ENCODE data around the gene VEGFA. TPM values are rescaled to one million over a fixed set of nuclear protein-coding genes. Genes with fewer than 3 reads are reported as not detected.

VEGFA gene
- total RNA-seq, 1 experiment from 2014 or later, result 112 TPM

DNA sequence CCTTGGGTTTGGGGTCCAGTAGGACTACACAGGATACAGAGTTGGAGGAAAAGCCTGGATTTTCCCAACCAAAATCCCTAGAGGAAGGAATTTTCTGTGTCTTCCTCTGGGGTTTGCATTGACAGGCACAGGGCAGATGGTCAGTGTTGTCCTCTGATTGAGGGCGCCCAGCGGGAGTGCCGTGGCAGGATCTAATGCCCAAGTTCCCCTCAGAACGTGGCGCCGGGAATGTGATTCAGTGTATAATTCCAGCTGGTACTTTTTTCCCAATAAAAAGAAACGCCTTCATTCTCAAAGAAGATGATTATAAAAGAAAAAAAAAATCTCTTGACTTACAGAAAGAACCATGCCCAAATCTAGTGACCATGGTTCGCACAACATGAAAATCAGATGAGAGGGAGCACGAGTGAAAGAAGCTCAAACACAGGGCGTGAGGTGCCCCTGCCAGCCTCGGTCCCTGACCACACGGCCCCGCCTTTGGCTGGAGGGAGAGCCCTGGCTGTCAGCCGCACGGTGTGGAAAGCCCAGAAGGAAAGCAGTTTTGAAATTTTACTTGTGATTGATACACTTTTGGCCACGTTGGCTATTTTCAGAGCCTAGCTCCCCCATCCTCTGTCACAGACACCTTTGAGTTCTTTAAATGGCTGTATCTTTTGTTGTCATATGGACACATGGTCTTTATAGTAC lies 31.6 kb downstream of the VEGFA start:
- no peak overlapping the region for H3K27ac ChIP-seq

DNA sequence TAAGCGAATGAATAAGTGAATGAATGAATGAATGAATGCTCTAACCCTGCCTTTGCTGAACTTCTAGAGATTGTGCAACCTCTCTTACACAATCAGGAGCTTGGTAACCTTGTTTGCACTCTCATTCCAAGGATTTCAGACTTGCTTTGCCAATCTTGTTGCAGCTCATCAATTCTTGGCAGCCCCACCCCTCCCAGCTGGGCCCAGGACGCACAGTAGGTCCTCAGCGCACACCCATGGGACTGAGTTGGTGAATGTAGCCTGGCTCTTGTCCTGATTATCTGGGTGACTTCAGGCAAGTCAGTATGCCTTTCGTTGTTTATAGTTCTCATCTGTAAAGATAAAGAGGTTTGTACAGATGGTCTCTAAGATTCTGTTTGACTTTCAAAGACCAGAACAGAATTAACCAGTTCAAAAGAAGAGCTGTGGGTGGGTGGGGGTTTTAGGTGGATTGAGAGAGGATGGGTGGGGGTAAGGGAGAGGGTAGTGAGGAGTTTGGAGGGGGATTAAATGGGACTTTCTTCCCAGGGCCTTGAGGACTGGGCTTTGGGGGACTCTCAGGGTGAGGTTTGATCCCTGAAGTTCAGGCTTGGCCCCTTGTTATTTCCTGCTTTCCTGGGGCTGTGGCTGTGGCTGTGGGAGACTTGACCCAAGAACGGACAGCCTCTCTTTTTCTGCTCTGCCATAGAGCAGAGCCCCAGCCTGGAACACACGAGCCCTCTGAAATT lies 33.2 kb downstream of the VEGFA start:
- no peaks in the 10 kb centered on the region for H3K9me2 ChIP-seq (ENCODE audit: insufficient read depth)
- no peaks in the 10 kb centered on the region for H3K9me3 ChIP-seq (ENCODE audit: insufficient read depth, low read depth)
- H4K20me1 ChIP-seq (ENCODE audit: insufficient read depth), result no peaks in the 10 kb centered on the region
- no peak overlapping the region for H3K4me3 ChIP-seq
- no peaks in the 10 kb centered on the region for H3K79me2 ChIP-seq (ENCODE audit: low read depth)
- BruUV-seq (replicated peaks), result no TSS peak
- peak overlapping the region; percentile 73 for H3K27ac ChIP-seq
- peak overlapping the region; percentile 67 for H3K4me2 ChIP-seq
- H3F3A ChIP-seq (ENCODE audit: insufficient read depth, low read depth), result peaks cover 61% of the 10 kb centered on the region
- H2AFZ ChIP-seq, result no peak overlapping the region
- H3K27me3 ChIP-seq (ENCODE audit: insufficient read depth, low read depth), result no peaks in the 10 kb centered on the region
- no peak for TF ChIP-seq EZH2 (IDR thresholded peaks at IDR 0.05; ENCODE audit: low read depth)
- TF ChIP-seq, protein P1, sequence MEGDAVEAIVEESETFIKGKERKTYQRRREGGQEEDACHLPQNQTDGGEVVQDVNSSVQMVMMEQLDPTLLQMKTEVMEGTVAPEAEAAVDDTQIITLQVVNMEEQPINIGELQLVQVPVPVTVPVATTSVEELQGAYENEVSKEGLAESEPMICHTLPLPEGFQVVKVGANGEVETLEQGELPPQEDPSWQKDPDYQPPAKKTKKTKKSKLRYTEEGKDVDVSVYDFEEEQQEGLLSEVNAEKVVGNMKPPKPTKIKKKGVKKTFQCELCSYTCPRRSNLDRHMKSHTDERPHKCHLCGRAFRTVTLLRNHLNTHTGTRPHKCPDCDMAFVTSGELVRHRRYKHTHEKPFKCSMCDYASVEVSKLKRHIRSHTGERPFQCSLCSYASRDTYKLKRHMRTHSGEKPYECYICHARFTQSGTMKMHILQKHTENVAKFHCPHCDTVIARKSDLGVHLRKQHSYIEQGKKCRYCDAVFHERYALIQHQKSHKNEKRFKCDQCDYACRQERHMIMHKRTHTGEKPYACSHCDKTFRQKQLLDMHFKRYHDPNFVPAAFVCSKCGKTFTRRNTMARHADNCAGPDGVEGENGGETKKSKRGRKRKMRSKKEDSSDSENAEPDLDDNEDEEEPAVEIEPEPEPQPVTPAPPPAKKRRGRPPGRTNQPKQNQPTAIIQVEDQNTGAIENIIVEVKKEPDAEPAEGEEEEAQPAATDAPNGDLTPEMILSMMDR (conservative IDR thresholded peaks at IDR 0.05), result no peak
- H3K36me3 ChIP-seq (ENCODE audit: low read depth), result no peaks in the 10 kb centered on the region
- peak in 1 of 2 experiments; percentile 59 for DNase-seq
- H3K4me1 ChIP-seq (replicated peaks; ENCODE audit: insufficient read depth), result peaks cover 85% of the 10 kb centered on the region
- POLR2A ChIA-PET (ENCODE audit: unreplicated experiment), result no interaction called here
- CTCF ChIA-PET, result no interaction called here
- intact Hi-C loops (cut with micrococcal nuclease; ENCODE audit: unreplicated experiment), result no loop called here

More for the DNA sequence above, 31.6 kb downstream of the VEGFA start:
- POLR2A ChIA-PET (ENCODE audit: unreplicated experiment), result interaction anchor here (0.6 kb wide), 1 partner anchor 418 kb away, joined by 4 read pairs; no protein-coding TSS in a partner anchor
- no peak overlapping the region for H3K4me2 ChIP-seq
- no peak overlapping the region for H2AFZ ChIP-seq
- no peaks in the 10 kb centered on the region for H3K9me2 ChIP-seq (ENCODE audit: insufficient read depth)
- H4K20me1 ChIP-seq (ENCODE audit: insufficient read depth), result no peaks in the 10 kb centered on the region
- peaks cover 46% of the 10 kb centered on the region for H3F3A ChIP-seq (ENCODE audit: insufficient read depth, low read depth)
- CTCF ChIA-PET, result no interaction called here
- H3K4me1 ChIP-seq (replicated peaks; ENCODE audit: insufficient read depth), result peaks cover 80% of the 10 kb centered on the region
- no peaks in the 10 kb centered on the region for H3K79me2 ChIP-seq (ENCODE audit: low read depth)
- BruUV-seq (replicated peaks), result no TSS peak
- intact Hi-C loops (cut with micrococcal nuclease; ENCODE audit: unreplicated experiment), result no loop called here
- TF ChIP-seq, protein P1 (conservative IDR thresholded peaks at IDR 0.05), result no peak
- TF ChIP-seq EZH2 (IDR thresholded peaks at IDR 0.05; ENCODE audit: low read depth), result no peak
- no peak for DNase-seq
- no peaks in the 10 kb centered on the region for H3K36me3 ChIP-seq (ENCODE audit: low read depth)
- H3K27me3 ChIP-seq (ENCODE audit: insufficient read depth, low read depth), result no peaks in the 10 kb centered on the region
- no peaks in the 10 kb centered on the region for H3K9me3 ChIP-seq (ENCODE audit: insufficient read depth, low read depth)
- H3K4me3 ChIP-seq, result no peak overlapping the region

DNA sequence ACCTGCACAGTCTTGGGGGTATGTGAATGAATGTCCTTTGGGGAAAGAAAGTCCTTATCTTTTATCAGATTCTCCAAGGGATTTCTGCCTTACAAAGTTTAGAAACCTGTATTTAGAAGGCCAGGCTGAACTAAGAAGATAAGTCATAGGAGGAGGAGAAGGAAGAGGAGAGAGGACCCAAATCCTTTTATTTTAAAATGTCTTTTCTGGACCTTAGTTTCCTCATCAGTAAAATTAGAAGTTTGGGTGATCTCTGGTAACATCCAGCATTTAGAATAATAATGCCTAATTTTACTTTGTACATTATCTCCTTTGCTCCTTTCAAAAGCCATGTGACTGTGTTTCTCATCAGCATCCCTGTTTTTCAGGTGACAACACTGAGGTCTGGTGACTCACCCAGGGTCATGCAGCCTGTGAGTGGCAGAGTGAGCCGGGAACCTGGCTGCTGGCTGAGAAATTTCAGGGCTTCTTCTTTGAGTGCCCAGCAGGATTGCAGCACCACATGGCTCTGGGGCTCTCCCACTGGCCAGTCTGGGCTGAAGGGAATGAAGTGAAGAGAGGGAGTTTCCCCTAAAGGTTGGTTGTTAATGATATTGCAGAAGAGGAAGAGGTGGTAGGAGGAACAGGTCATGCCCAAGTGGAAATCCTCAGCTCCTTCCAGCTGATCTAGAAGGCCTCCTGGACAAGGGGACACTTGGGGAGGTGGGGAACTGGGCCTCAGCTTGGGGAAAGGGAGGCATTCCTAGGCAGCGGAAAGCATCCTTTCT lies 34.0 kb downstream of the VEGFA start:
- H3K27ac ChIP-seq, result peak overlapping the region; percentile 73
- H3F3A ChIP-seq (ENCODE audit: insufficient read depth, low read depth), result peaks cover 63% of the 10 kb centered on the region
- peak; percentile 58 to 88 for DNase-seq
- H3K36me3 ChIP-seq (ENCODE audit: low read depth), result no peaks in the 10 kb centered on the region
- CTCF ChIA-PET, result interaction anchor here (0.8 kb wide), 1 partner anchor 31 kb away, joined by 3 read pairs; no protein-coding TSS in a partner anchor
- no peaks in the 10 kb centered on the region for H3K27me3 ChIP-seq (ENCODE audit: insufficient read depth, low read depth)
- peaks cover 87% of the 10 kb centered on the region for H3K4me1 ChIP-seq (replicated peaks; ENCODE audit: insufficient read depth)
- no peaks in the 10 kb centered on the region for H4K20me1 ChIP-seq (ENCODE audit: insufficient read depth)
- no peaks in the 10 kb centered on the region for H3K9me3 ChIP-seq (ENCODE audit: insufficient read depth, low read depth)
- H3K9me2 ChIP-seq (ENCODE audit: insufficient read depth), result no peaks in the 10 kb centered on the region
- H3K4me2 ChIP-seq, result peak overlapping the region; percentile 67
- TF ChIP-seq EZH2 (IDR thresholded peaks at IDR 0.05; ENCODE audit: low read depth), result no peak
- TF ChIP-seq, protein P1 (conservative IDR thresholded peaks at IDR 0.05), result no peak
- H3K4me3 ChIP-seq, result 0 out of 2 replicates have a peak overlapping the region, but pooled peaks have one; percentile 10
- intact Hi-C loops (cut with micrococcal nuclease; ENCODE audit: unreplicated experiment), result loop anchor here (2.0 kb wide), 1 partner anchor 123 kb away; no protein-coding TSS in a partner anchor
- no peak overlapping the region for H2AFZ ChIP-seq
- no peaks in the 10 kb centered on the region for H3K79me2 ChIP-seq (ENCODE audit: low read depth)
- no TSS peak for BruUV-seq (replicated peaks)
- POLR2A ChIA-PET (ENCODE audit: unreplicated experiment), result no interaction called here

All from PC-9 (cell line).